ENCODE data around the gene MAML2.

MAML2 gene

GRCh38 chr11:96330511-96330859, 12.5 kb downstream of the MAML2 start:
- no peak for TF ChIP-seq CTCF (IDR thresholded peaks at IDR 0.05; ENCODE audit: poor library complexity, severe bottlenecking)
- Histone ChIP-seq H3K36me3 (ENCODE audit: low read depth) (no peaks in the 10 kb centered on the region), H3K4me3 (ENCODE audit: severe bottlenecking) (no peak overlapping the region), H3K4me1 (ENCODE audit: insufficient read depth, poor library complexity, severe bottlenecking) (peaks cover 26% of the 10 kb centered on the region), H3K27ac (ENCODE audit: poor library complexity, severe bottlenecking) (no peak overlapping the region), H3K9me3 (ENCODE audit: severe bottlenecking) (no peaks in the 10 kb centered on the region), H3K27me3 (ENCODE audit: insufficient read depth, poor library complexity, severe bottlenecking) (no peaks in the 10 kb centered on the region)
- ATAC-seq (ENCODE audit: low read depth) (no peak), DNase-seq (ENCODE audit: low spot score) (no peak)

- no peak for TF ChIP-seq CTCF (IDR thresholded peaks at IDR 0.05; ENCODE audit: poor library complexity, severe bottlenecking)
- DNase-seq (ENCODE audit: low spot score) (no peak), ATAC-seq (ENCODE audit: low read depth) (no peak)
- Histone ChIP-seq H3K4me3 (ENCODE audit: severe bottlenecking) (no peak overlapping the region), H3K9me3 (ENCODE audit: severe bottlenecking) (no peaks in the 10 kb centered on the region), H3K4me1 (ENCODE audit: insufficient read depth, poor library complexity, severe bottlenecking) (peaks cover 31% of the 10 kb centered on the region), H3K27me3 (ENCODE audit: insufficient read depth, poor library complexity, severe bottlenecking) (no peaks in the 10 kb centered on the region), H3K27ac (ENCODE audit: poor library complexity, severe bottlenecking) (peak overlapping the region; percentile 61), H3K36me3 (ENCODE audit: low read depth) (no peaks in the 10 kb centered on the region)
Measured at GRCh38 chr11:96329855-96330510, 13.0 kb downstream of the MAML2 start.

GRCh38 chr11:96329419-96329818, 13.6 kb downstream of the MAML2 start:
- peaks cover 36% of the 10 kb centered on the region for H3K4me1 ChIP-seq (ENCODE audit: insufficient read depth, poor library complexity, severe bottlenecking)

GRCh38 chr11:96328395-96329010, 14.5 kb downstream of the MAML2 start:
- DNase-seq (ENCODE audit: low spot score) = no peak
- Histone ChIP-seq H3K27ac (ENCODE audit: poor library complexity, severe bottlenecking) (peak overlapping the region; percentile 61), H3K36me3 (ENCODE audit: low read depth) (no peaks in the 10 kb centered on the region), H3K9me3 (ENCODE audit: severe bottlenecking) (no peaks in the 10 kb centered on the region), H3K27me3 (ENCODE audit: insufficient read depth, poor library complexity, severe bottlenecking) (no peaks in the 10 kb centered on the region), H3K4me3 (ENCODE audit: severe bottlenecking) (no peak overlapping the region), H3K4me1 (ENCODE audit: insufficient read depth, poor library complexity, severe bottlenecking) (peaks cover 43% of the 10 kb centered on the region)
- peak; percentile 24; the same call in 1 of the 3 replicates for ATAC-seq (ENCODE audit: low read depth)
- no peak for TF ChIP-seq CTCF (IDR thresholded peaks at IDR 0.05; ENCODE audit: poor library complexity, severe bottlenecking)

More at GRCh38 chr11:96329419-96329818, 13.6 kb downstream of the MAML2 start:
- H3K4me3 ChIP-seq (ENCODE audit: severe bottlenecking) = no peak overlapping the region
- DNase-seq (ENCODE audit: low spot score) (no peak), ATAC-seq (ENCODE audit: low read depth) (no peak)
- no peak for TF ChIP-seq CTCF (IDR thresholded peaks at IDR 0.05; ENCODE audit: poor library complexity, severe bottlenecking)
- H3K27me3 ChIP-seq (ENCODE audit: insufficient read depth, poor library complexity, severe bottlenecking) = no peaks in the 10 kb centered on the region
- no peaks in the 10 kb centered on the region for H3K9me3 ChIP-seq (ENCODE audit: severe bottlenecking)
- no peaks in the 10 kb centered on the region for H3K36me3 ChIP-seq (ENCODE audit: low read depth)
- H3K27ac ChIP-seq (ENCODE audit: poor library complexity, severe bottlenecking) = peak overlapping the region; percentile 61

- Histone ChIP-seq H3K4me3 (ENCODE audit: severe bottlenecking) (no peak overlapping the region), H3K36me3 (ENCODE audit: low read depth) (no peaks in the 10 kb centered on the region), H3K9me3 (ENCODE audit: severe bottlenecking) (no peaks in the 10 kb centered on the region), H3K27me3 (ENCODE audit: insufficient read depth, poor library complexity, severe bottlenecking) (no peaks in the 10 kb centered on the region), H3K27ac (ENCODE audit: poor library complexity, severe bottlenecking) (peak overlapping the region; percentile 78), H3K4me1 (ENCODE audit: insufficient read depth, poor library complexity, severe bottlenecking) (peaks cover 43% of the 10 kb centered on the region)
- ATAC-seq (ENCODE audit: low read depth) = no peak
- no peak for TF ChIP-seq CTCF (IDR thresholded peaks at IDR 0.05; ENCODE audit: poor library complexity, severe bottlenecking)
- no peak for DNase-seq (ENCODE audit: low spot score)
Measured at GRCh38 chr11:96326959-96327358, 16.0 kb downstream of the MAML2 start.

Data from RWPE2 (cell line).